HG03175 (cell line): Measurements from ENCODE around the gene ANGPTL3.
A peak's percentile ranks its signal among the peaks of the same experiment; 100 is the strongest.
"Not testable (repeated sequence)": the region's sequence is repeated elsewhere in the genome, so short reads cannot be mapped to it uniquely, and the experiment has no call there.

Experiments used
- ATAC-seq: cut with Tn5 transposase; IDR thresholded peaks from one replicate; pipeline ENCODE4 v1.9.1; 2021; ENCODE audit warnings: mild to moderate bottlenecking, moderate library complexity; ENCODE audit not compliant: unreplicated experiment

ANGPTL3 gene, protein sequence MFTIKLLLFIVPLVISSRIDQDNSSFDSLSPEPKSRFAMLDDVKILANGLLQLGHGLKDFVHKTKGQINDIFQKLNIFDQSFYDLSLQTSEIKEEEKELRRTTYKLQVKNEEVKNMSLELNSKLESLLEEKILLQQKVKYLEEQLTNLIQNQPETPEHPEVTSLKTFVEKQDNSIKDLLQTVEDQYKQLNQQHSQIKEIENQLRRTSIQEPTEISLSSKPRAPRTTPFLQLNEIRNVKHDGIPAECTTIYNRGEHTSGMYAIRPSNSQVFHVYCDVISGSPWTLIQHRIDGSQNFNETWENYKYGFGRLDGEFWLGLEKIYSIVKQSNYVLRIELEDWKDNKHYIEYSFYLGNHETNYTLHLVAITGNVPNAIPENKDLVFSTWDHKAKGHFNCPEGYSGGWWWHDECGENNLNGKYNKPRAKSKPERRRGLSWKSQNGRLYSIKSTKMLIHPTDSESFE

DNA sequence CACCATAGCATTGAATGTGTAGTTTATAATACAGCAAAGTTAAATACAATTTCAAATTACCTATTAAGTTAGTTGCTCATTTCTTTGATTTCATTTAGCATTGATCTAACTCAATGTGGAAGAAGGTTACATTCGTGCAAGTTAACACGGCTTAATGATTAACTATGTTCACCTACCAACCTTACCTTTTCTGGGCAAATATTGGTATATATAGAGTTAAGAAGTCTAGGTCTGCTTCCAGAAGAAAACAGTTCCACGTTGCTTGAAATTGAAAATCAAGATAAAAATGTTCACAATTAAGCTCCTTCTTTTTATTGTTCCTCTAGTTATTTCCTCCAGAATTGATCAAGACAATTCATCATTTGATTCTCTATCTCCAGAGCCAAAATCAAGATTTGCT is at the start of gene ANGPTL3:
Gene ANGPTL3, plus strand, starts transcription at position 240 of the 400 bp plus-strand sequence. Its CDS starts 47 bp downstream, at position 287.
- no peak for ATAC-seq

DNA sequence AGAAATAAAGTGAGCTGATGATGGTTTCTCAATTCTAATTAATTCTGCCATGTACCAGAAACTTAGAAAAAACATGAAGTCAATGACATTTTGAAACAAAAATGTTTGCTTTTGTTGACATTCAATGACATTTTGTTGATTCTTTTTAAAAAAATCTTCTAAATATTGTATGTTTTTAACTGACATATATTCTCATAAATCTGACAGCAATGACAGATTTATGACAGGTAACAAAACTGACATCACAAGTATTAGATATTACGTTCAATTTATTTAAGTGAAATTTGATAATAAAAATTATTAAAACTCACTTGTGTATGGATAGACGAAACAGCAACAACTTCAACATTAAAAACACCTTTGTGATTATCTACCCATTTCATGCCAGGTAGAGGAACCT is 36.0 kb upstream of the ANGPTL3 start:
- no peak for ATAC-seq

DNA sequence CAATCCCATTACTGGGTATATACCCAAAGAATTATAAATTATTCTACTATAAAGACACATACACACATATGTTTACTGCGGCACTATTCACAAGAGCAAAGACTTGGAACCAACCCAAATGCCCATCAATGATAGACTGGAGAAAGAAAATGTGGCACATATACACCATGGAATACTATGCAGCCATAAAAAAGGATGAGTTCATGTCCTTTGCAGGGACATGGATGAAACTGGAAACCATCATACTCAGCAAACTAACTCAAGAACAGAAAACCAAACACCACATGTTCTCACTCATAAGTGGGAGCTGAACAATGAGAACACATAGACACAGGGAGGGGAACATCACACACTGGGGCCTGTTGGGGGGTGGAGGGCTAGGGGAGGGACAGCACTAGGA is 30.1 kb upstream of the ANGPTL3 start:
- ATAC-seq, result not testable (repeated sequence)

DNA sequence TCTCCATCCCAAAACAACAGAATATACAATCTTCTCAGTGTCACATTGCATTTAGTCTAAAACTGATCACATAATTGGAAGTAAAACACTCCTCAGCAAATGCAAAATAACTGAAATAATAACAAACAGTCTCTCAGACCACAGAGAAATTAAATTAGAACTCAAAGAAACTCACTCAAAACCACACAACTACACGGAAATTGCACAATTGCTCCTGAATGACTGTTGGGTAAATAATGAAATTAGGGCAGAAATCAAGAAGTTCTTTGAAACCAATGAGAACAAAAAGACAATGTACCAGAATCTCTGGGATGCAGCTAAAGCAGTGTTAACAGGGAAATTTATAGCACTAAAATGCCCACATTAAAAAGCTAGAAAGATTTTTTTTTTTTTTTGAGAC is 29.4 kb upstream of the ANGPTL3 start:
- ATAC-seq, result not testable (repeated sequence)

DNA sequence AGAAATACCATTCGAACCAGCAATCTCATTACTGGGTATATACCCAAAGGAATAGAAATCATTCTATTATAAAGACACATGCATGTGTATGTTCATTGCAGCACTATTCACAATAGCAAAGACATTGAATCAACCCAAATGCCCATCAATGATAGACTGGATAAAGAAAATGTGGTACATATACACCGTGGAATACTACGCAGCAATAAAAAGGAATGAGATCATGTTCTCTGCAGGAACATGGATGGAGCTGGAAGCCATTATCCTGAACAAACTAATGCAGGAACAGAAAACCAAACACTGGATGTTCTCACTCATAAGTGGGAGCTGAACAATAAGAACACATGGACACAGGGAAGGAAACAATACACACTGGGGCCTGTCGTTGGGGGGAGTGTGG is 25.8 kb upstream of the ANGPTL3 start:
- ATAC-seq, result not testable (repeated sequence)

DNA sequence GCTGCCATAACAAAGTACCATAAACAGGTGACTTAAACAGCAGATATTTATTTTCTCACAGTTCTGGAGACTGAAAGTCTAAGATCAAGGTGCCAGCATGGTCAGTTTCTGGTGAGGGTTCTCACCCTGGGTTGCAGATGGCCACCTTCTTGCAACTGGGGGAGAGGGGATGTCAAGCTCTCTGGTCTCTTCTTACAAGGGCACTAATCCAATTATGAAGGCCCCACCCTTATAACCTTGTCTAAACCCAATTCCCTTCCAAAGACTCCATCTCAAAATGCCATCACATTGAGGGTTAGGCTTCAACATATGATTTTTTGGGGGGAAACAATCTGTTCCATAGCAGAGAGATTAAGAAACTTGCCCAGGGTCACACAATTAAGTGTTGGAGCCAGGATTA is 24.8 kb upstream of the ANGPTL3 start:
- ATAC-seq, result no peak

DNA sequence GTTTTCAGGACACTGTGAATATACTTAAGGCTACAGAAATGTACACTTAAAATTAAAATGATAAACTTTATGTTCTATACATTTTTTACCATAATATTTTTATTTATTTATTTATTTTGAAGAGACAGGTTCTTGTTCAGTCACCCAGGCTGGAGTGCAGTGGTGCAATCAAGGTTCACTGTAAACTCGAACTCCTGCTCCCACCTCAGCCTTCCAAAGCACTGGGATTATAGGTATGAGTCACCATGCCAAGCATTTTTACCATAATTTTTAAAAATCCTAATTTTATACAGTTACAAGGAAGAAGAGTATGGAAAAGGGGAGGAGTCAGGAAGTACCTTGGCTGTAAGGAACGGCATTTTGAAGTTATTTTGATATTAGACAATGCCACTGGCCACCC is 23.6 kb upstream of the ANGPTL3 start:
- ATAC-seq, result no peak

DNA sequence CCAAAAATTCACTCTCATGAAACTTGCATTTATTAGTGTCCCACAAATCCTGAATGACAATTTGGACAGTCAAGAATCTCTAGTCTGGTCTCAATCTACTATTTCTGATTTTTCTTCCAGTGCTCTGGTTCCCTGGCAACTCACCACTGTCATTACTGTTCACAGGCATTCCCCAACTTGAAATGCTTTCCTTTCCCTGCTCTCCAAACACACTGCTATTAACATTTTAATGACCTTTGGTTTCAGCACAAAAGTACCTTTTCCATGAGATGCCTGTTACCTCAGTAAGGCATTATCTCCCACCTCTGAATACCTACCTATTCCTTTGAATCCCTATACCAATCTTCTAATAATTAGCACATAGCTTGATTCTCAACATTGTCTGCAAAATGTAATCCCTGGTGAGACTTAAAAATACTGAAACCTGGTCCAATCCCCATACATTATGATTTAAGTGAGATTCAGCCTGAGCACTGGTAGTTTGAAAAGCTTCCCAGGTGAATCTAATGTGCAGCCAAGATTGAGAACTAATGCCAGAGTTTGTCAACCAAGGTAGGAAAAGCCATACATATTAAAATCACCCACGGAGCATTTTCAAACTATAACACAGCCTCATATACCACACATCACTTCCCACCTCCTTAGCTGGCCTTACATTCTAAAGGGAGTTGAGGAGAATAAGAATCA is 11.7 kb upstream of the ANGPTL3 start:
- ATAC-seq, result no peak

DNA sequence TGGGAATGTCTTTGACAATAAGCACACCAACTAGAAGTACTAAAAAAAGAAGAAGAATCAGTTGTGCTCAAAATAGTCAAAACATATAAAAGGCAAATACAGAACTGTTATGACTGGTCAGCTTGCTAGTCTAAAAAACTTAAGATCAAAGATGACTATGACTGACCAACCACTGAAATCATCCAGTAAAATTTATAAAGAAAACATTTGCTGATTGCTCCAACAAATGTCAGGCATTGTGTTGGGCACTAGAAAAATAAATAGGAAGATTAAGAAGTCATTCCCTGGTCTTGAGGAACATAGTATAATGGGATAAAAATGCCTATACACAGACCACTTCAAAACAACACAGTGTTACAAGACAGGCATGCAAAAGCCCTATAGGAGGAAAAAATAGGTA is 9.3 kb upstream of the ANGPTL3 start:
- ATAC-seq, result no peak

DNA sequence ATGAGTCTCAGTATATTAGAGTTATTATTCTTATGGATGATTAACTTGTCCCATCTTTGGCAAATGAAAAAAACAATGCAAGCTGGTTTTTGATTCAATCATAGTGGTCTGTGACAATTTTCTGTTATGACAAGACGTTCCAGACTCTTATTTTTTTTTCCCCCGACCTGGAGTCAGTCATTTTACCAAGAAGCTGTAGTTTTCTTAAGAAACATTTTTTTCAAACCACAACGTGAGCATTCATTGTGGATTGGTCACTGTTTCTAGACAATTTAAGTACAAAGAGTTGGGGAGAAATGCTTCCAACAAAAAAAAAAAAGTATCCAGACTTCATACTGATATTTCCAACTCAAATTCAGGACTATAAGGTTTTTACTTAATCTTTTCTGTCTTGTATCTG is 8.0 kb upstream of the ANGPTL3 start:
- no peak for ATAC-seq

DNA sequence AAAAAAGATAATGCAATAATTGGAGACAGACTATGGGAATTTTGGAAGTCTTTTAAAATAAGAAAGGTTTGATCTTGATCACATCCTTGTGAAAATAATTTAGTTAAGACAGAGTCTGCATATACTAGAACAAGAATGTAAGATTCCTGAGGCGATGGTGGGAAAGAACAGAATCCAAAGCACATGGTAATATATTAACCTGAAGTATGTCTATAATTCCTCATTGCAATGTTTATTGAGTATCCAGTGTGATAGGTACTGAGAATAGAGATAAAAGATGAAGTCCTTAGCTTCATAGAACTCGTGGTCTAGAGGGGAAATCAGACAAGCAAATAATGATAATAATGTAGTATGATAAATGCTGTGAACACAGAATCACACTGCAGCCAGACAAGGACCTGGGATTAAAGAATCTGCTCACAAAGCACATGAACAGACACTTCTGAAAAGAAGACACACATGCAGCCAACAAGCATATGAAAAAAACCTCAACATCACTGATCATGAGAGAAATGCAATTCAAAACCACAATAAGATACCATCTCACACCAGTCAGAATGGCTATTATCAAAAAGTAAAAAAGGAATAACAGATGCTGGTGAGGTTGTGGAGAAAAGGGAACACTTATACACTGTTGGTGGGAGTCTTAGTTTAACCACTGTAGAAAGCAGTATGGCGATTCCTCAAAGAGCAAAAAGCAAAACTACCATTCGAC is 6.9 kb upstream of the ANGPTL3 start:
- no peak for ATAC-seq

DNA sequence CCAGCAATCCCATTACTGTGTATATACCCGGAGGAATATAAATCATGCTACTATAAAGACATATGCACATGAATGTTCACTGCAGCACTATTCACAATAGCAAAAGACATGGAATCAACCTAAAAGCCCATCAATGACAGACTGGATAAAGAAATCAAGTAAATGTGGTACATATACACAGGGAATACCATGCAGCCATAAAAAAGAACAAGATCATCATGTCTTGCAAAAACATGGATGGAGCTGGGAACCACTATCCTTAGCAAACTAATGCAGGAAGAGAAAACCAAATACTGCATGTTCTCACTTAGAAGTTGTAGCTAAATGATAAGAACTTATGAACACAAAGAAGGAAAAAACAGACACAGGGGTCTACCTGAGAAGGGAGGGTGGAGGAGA is 6.4 kb upstream of the ANGPTL3 start:
- no peak for ATAC-seq

DNA sequence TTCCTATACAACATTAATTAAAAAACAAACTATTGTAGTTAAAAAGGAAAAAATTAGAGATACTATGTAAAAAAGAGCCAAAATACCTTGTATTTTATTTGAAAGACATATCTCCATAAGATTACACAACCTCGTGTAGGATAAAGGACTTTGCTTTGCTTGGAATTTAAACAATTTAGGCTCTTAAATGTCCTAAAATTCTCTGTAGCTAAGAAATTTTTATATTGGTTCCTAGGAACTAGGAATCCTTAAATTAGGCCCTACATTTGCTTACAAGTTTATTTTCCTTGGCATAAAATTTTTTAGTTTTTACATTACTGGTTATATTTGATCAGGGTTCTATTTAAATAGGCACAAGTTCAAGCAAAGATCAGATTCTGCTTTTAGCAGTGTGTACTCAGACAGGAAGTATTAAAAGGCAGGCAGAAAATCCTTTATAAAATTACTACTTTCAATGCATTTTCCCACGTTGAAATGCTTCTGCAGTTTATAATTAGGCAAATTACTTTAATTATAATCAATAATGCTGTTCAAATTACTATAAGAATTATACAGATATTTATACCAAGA is 3.4 kb upstream of the ANGPTL3 start:
- no peak for ATAC-seq

DNA sequence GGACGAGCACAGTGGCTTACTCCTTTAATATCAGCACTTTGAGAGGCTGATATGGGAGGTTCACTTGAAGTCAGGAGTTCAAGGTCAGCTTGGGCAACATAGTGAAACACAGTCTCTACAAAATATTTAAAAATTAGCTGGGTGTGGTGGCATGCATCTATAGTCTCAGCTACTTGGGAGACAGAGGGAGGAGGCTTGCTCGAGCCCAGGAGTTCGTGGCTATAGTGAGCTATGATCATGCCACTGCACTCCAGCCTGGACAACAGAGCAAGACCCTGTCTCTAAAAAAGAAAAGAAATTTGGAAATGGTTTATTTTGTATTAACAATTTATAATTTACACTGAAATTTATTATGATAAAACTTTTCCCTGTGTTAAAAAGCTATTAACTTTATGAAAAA is 1.7 kb upstream of the ANGPTL3 start:
- ATAC-seq, result no peak

DNA sequence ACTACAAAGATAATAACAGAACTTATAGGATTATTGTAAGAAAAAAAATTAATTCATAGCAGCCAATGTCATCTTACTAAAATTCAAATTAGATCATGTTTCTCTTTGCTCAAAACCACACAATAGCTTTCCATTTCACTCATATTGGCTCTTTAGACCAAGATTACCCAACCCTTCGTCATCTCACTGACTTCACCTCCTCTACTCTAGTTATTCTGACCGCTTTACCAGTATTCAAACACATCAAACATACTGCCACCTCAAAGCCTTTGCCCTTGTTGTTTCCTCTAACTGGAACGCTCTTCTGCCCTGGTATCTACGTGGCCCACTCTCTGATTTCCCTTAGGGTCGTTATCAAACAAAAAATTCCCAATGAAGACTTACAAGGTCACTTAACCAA is 1.7 kb downstream of the ANGPTL3 start:
- ATAC-seq, result no peak

DNA sequence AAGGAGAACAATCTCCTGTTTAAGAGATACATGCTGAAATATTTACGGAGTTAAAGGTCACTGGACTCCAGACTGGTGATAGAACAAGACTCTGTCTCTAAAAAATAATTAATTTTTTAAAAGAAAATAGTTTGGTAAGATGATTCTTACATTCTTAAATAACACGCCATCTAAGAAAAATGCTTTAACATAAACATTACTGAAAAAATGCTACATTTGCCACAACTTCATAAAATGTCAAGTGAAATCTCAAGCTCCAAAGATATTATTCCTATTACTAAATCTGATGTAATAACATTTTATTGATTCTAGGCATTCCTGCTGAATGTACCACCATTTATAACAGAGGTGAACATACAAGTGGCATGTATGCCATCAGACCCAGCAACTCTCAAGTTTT is 4.1 kb downstream of the ANGPTL3 start:
- no peak for ATAC-seq

DNA sequence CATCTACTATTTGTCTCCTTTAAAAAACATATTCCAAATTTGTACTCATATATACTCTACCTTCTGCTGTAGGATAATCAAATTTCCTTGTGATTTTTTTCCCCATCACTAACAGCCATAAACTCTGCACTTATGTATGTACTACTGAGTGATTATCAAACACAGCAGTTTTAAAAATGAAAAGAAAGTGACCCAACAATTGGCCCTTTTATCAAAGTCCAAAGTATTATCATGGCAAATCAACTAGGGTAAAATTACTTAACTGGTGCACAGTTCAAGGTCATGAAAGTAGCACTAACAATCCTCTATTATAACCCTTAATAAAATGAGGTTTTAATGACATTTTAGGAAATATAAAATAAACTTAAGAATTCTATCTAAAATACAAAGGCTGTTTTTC is 11.6 kb downstream of the ANGPTL3 start:
- ATAC-seq, result no peak

DNA sequence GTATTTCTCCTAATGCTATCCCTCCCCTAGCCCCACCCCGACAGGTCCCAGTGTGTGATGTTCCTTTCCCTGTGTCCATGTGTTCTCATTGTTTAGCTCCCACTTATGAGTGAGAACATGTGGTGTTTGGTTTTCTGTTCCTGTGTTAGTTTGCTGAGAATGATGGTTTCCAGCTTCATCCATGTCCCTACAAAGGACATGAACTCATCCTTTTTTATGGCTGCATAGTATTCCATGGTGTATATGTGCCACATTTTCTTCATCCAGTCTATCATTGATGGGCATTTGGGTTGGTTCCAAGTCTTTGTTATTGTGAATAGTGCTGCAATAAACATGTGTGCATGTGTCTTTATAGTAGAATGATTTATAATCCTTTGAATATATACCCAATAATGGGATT is 13.3 kb downstream of the ANGPTL3 start:
- ATAC-seq, result not testable (repeated sequence)

DNA sequence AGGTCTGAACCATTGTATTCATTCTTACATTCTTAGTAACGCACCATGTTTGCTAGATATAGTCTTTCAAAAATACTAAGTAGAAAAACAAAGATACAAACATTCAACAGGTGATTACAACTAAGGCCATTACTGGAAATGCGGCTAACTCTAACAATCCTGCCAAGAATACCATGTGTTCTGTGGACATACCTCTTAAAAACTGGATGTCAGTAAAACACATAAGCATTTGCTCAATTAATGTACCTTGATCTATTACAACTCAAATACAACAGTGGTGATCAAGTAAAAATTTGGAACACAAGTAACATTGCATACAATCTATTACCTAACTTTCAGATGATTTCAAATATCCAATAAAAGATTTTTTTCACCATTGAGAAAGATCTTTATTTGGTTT is 15.4 kb downstream of the ANGPTL3 start:
- no peak for ATAC-seq

DNA sequence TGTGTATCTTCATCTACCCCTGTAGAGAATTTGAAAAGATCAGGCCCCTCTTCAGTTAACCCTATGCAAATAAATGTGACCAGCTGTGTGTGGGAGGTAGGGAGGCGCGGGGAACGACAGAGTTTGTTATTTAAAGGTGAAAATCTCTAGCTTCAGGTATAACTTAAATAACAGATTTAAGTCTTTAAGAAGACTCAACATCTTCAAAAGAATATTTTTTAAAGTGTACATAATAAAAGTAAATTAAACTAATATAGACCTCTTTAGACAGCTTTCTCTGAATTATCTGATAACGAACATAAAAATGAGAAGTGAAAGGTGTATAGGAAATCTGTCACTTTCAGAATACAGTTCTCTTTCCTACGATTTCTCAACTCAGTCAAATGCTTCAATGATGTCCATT is 16.0 kb downstream of the ANGPTL3 start:
- peak; percentile 97 for ATAC-seq

DNA sequence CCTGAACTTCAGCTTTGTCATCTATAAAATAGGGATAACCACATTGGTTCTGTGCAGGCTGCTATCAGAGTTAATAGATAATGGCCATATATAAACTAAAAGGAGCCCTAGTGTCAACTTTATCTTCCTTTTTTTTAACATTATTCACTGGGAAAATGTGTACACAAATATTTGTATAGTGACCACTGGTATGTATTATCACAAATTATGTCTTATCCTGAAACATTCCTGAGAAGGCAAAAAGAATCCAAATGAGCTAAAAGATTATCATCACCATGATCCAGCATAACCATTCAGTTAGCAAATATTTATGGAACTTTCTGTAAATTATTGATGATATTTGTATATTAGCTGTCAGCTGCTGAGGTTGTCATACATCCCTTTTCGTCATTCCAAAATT is 16.6 kb downstream of the ANGPTL3 start:
- no peak for ATAC-seq
